OCI-LY7 (cell line): ENCODE measurements around the gene MSRB2. TPM values are rescaled to one million over a fixed set of nuclear protein-coding genes. Genes with fewer than 3 reads are reported as not detected.

ENCODE experiments used
- BruUV-seq: library from RNA; stranded (reverse); fragments of 400-500 nt; replicated peaks from 2 replicates; lab custom pipeline; 2021; lab: Mats Ljungman, UMichigan
- CTCF ChIA-PET: fragments of 300-600 bp; sonication (Branson Sonifier 250); formaldehyde crosslinking; loops from one replicate; lab custom pipeline; 2022; ENCODE audit warnings: antibody characterized with exemption; ENCODE audit not compliant: unreplicated experiment; lab: Charles Lee
- POLR2A ChIA-PET: fragments of 300-600 bp; sonication (Branson Sonifier 250); formaldehyde crosslinking; loops from one replicate; lab custom pipeline; 2022; ENCODE audit warnings: antibody characterized with exemption; lab: Charles Lee
- DNase-seq: peaks from one replicate; pipeline ENCODE4 v3.0.0-alpha.2; 2015; ENCODE audit warnings: low spot score
- H2AFZ ChIP-seq: fragments of 200-600 bp; sonication (generic), shearing (Covaris generic); 2 replicates; pipeline ENCODE4 v1.6.1; 2014; ENCODE audit warnings: mild to moderate bottlenecking, antibody characterized with exemption, low read length, moderate library complexity
- H3K27ac ChIP-seq: fragments of 200-600 bp; sonication (generic); 2 replicates; pipeline ENCODE4 v1.5.1; 2014; ENCODE audit warnings: mixed run types, low read depth, mild to moderate bottlenecking, moderate library complexity, low read length, inconsistent platforms; ENCODE audit not compliant: poor library complexity, severe bottlenecking
- H3K36me3 ChIP-seq: fragments of 200-600 bp; sonication (generic); 2 replicates; pipeline ENCODE4 v1.6.1; 2014; ENCODE audit warnings: mild to moderate bottlenecking, antibody characterized with exemption, low read length, moderate library complexity, mixed read lengths; ENCODE audit not compliant: insufficient read depth
- H3K4me1 ChIP-seq: fragments of 200-600 bp; sonication (generic); 2 replicates; pipeline ENCODE4 v1.5.1; 2014; ENCODE audit warnings: mild to moderate bottlenecking, low read length; ENCODE audit not compliant: insufficient read depth, poor library complexity, severe bottlenecking
- H3K4me2 ChIP-seq: fragments of 200-600 bp; sonication (generic); 2 replicates; pipeline ENCODE4 v1.6.1; 2014; ENCODE audit warnings: mild to moderate bottlenecking, low read length
- H3K4me3 ChIP-seq: fragments of 200-600 bp; sonication (generic); 2 replicates; pipeline ENCODE4 v1.5.1; 2014; ENCODE audit warnings: mild to moderate bottlenecking, low read depth, low read length; ENCODE audit not compliant: poor library complexity, severe bottlenecking
- H3K79me2 ChIP-seq: fragments of 200-600 bp; sonication (generic); 2 replicates; pipeline ENCODE4 v1.6.1; 2016; ENCODE audit warnings: low read depth, mild to moderate bottlenecking, low read length, moderate library complexity, mixed read lengths; ENCODE audit not compliant: insufficient read depth
- H3K9me2 ChIP-seq: fragments of 200-600 bp; sonication (generic); 2 replicates; pipeline ENCODE4 v1.6.1; 2016; ENCODE audit warnings: mild to moderate bottlenecking, low read length, mixed read lengths; ENCODE audit not compliant: insufficient read depth
- H3K9me3 ChIP-seq: fragments of 200-600 bp; sonication (generic); 2 replicates; pipeline ENCODE4 v1.6.1; 2014; ENCODE audit warnings: mild to moderate bottlenecking, mixed run types, low read length, mixed read lengths
- H4K20me1 ChIP-seq: fragments of 200-600 bp; sonication (generic); 2 replicates; pipeline ENCODE4 v1.6.1; 2014; ENCODE audit warnings: mild to moderate bottlenecking, antibody characterized with exemption, low read length, moderate library complexity, mixed read lengths; ENCODE audit not compliant: insufficient read depth
- EZH2phosphoT487 ChIP-seq: fragments of 200-600 bp; sonication (generic); IDR thresholded peaks from 2 replicates; pipeline ENCODE4 v1.6.1; 2018; ENCODE audit warnings: low read depth, borderline replicate concordance, mild to moderate bottlenecking, mixed run types, antibody characterized with exemption, low read length, moderate library complexity, mixed read lengths
- intact Hi-C: fragments of 100-400 bp; cut with micrococcal nuclease; formaldehyde crosslinking; loops from one replicate; pipeline ENCODE4 v1.10.0; 2022; ENCODE audit not compliant: unreplicated experiment
- total RNA-seq, 2 experiments: library from RNA; depleted of rRNA in 1 of 2; stranded (reverse); fragments of >200 nt in 1 of 2; shearing (Covaris generic) in 1 of 2; gene quantifications; 2 replicates each; pipeline ENCODE4 v1.2.3, GENCODE V29; 2014 to 2022
- TF ChIP-seq, protein P1 (sequence below): fragments of 200-600 bp; sonication (generic); conservative IDR thresholded peaks from 2 replicates; pipeline ENCODE4 v1.5.1; 2014; ENCODE audit warnings: mild to moderate bottlenecking, antibody characterized with exemption, low read length, moderate library complexity, mixed read lengths

The MSRB2 gene
- total RNA-seq, 2 experiments from 2014 or later, result 8.1 to 17.6 TPM

GRCh38 chr10:23048191-23048590 lies 47.2 kb upstream of the MSRB2 start:
- Histone ChIP-seq H4K20me1 (no peaks in the 10 kb centered on the region), H3K9me2 (no peaks in the 10 kb centered on the region), H3K36me3 (no peaks in the 10 kb centered on the region), H3K9me3 (no peaks in the 10 kb centered on the region), H3K4me3 (no peak overlapping the region), H2AFZ (no peak overlapping the region), H3K4me1 (no peaks in the 10 kb centered on the region), H3K4me2 (no peak overlapping the region), H3K79me2 (no peaks in the 10 kb centered on the region), H3K27ac (no peak overlapping the region)
- DNase-seq, result no peak
- CTCF ChIA-PET, result no interaction called here
- POLR2A ChIA-PET, result no interaction called here
- intact Hi-C loops, result no loop called here
- TF ChIP-seq, protein P1, sequence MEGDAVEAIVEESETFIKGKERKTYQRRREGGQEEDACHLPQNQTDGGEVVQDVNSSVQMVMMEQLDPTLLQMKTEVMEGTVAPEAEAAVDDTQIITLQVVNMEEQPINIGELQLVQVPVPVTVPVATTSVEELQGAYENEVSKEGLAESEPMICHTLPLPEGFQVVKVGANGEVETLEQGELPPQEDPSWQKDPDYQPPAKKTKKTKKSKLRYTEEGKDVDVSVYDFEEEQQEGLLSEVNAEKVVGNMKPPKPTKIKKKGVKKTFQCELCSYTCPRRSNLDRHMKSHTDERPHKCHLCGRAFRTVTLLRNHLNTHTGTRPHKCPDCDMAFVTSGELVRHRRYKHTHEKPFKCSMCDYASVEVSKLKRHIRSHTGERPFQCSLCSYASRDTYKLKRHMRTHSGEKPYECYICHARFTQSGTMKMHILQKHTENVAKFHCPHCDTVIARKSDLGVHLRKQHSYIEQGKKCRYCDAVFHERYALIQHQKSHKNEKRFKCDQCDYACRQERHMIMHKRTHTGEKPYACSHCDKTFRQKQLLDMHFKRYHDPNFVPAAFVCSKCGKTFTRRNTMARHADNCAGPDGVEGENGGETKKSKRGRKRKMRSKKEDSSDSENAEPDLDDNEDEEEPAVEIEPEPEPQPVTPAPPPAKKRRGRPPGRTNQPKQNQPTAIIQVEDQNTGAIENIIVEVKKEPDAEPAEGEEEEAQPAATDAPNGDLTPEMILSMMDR, result no peak
- TF ChIP-seq EZH2phosphoT487, result no peak
- no TSS peak for BruUV-seq

DNA sequence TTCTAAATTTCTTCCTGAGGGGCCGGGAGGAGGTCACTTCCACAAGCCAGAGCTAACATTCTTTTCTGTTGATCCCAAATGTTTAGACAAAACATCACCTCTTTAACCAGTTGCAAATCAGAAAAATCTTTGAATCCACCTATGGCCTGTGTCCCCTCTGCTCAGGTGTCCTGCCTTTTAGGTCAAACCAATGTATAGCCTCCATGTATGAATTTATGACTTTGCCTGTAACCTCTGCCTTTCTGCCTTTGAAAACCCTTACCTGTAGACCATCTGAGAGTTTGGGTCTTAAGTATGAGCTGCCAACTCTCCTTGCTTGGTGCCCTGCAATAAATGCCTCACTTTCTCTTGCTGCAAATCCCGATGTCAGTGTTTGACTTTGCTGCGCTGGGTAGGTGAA lies 44.1 kb upstream of the MSRB2 start:
- CTCF ChIA-PET, result no interaction called here
- no peak overlapping the region for H3K27ac ChIP-seq
- H3K9me3 ChIP-seq, result no peaks in the 10 kb centered on the region
- BruUV-seq, result no TSS peak
- no peak for TF ChIP-seq EZH2phosphoT487
- TF ChIP-seq, protein P1, result no peak
- no peak overlapping the region for H3K4me3 ChIP-seq
- no peak overlapping the region for H3K4me2 ChIP-seq
- no peaks in the 10 kb centered on the region for H3K9me2 ChIP-seq
- DNase-seq, result no peak
- no peaks in the 10 kb centered on the region for H3K4me1 ChIP-seq
- POLR2A ChIA-PET, result no interaction called here
- intact Hi-C loops, result no loop called here
- no peak overlapping the region for H2AFZ ChIP-seq
- H3K79me2 ChIP-seq, result no peaks in the 10 kb centered on the region
- H3K36me3 ChIP-seq, result no peaks in the 10 kb centered on the region
- no peaks in the 10 kb centered on the region for H4K20me1 ChIP-seq

DNA sequence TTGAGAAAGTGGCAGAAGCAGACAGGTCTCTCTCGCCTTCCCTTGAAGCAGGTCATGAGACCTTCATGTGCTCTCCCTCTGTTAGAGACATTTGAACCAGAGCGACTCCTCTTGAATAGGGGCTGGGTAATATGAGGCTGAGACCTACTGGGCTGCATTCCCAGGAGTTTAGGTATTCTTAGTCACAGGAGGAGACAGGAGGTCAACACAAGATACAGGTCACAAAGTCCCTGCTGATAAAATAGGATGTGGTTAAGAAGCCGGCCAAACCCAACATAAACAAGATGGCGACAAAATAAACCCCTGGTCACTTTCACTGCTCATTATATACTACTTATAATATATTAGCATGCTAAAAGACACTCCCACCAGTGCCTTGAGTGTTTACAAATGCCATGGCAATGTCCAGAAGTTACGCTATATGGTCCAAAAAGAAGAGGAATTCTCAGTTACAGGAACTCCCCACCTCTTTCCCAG lies 43.5 kb upstream of the MSRB2 start:
- intact Hi-C loops, result no loop called here
- DNase-seq, result no peak
- Histone ChIP-seq H3K4me2 (no peak overlapping the region), H4K20me1 (no peaks in the 10 kb centered on the region), H3K27ac (no peak overlapping the region), H3K79me2 (no peaks in the 10 kb centered on the region), H3K36me3 (no peaks in the 10 kb centered on the region), H3K4me3 (no peak overlapping the region), H2AFZ (no peak overlapping the region), H3K4me1 (no peaks in the 10 kb centered on the region), H3K9me3 (no peaks in the 10 kb centered on the region), H3K9me2 (no peaks in the 10 kb centered on the region)
- ChIA-PET POLR2A (no interaction called here), CTCF (no interaction called here)
- no peak for TF ChIP-seq EZH2phosphoT487
- TF ChIP-seq, protein P1, result no peak
- BruUV-seq, result no TSS peak
